Measurements from ENCODE around the gene COQ7.

DNA sequence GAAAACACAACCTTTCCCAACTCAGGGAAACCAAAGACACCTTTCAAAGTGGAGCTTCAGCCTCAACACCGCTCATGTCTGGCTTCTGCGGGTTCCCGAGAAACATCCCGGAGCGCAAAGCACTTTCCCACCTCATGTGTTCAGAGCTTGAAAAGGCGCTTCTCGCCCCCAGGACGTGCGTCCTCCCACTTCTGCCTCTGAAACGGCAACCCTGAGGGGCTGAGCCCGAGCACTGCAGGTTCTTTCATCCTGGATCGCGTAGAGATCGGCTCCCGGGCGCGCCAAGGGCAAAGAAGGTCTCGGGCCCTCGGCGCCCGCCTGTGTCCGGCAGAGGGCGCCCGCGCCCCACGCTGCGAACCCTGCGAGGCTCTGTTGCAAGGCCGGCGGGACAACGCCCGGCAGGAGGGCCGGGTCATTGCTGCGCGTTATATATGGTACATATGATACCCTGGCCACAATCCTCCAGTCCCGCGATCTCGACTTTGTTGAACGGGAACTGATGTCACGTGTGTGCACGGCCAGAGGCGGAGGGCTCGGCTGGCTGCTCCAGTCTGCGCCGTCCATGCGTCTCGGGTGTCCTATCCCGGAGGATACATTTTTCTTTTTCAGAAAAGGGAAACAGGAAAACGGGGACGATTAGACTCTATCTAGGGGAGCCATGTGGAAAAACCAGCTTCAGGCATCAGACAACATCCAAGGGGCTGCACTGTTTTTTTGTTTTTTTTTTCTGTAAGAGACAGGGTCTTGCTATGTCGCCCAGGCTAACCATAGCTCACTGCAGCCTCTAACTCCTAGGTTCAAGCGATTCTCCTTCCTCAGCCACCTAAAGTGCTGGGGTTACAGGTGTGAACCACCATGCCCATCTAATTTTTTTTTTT is 19.1 kb downstream of the COQ7 start:
- TF ChIP-seq, protein P1, sequence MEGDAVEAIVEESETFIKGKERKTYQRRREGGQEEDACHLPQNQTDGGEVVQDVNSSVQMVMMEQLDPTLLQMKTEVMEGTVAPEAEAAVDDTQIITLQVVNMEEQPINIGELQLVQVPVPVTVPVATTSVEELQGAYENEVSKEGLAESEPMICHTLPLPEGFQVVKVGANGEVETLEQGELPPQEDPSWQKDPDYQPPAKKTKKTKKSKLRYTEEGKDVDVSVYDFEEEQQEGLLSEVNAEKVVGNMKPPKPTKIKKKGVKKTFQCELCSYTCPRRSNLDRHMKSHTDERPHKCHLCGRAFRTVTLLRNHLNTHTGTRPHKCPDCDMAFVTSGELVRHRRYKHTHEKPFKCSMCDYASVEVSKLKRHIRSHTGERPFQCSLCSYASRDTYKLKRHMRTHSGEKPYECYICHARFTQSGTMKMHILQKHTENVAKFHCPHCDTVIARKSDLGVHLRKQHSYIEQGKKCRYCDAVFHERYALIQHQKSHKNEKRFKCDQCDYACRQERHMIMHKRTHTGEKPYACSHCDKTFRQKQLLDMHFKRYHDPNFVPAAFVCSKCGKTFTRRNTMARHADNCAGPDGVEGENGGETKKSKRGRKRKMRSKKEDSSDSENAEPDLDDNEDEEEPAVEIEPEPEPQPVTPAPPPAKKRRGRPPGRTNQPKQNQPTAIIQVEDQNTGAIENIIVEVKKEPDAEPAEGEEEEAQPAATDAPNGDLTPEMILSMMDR (IDR thresholded peaks at IDR 0.05): peak; percentile 97 to 100 (median 99)
- TF ChIP-seq POLR2AphosphoS5 (IDR thresholded peaks at IDR 0.05) (peak in 2 of 3 donors; percentile 43 to 50), POLR2A (IDR thresholded peaks at IDR 0.05) (peak; percentile 31)

All from transverse colon (tissue), 4 donors.